MCF 10A (cell line): ENCODE measurements around the gene ZNF765. TPM values are rescaled to one million over a fixed set of nuclear protein-coding genes. Genes with fewer than 3 reads are reported as not detected.
"Not testable (repeated sequence)": the region's sequence is repeated elsewhere in the genome, so short reads cannot be mapped to it uniquely, and the experiment has no call there.

Experiments
- BruUV-seq: library from RNA; stranded (reverse); fragments of 400-500 nt; replicated peaks from 2 replicates; lab custom pipeline; 2021; lab: Mats Ljungman, UMichigan
- CTCF ChIA-PET: fragments of 300-600 bp; sonication (Branson Sonifier 250); formaldehyde crosslinking; extraction: SDS; loops from one replicate; lab custom pipeline; 2021; ENCODE audit warnings: antibody characterized with exemption, inconsistent platforms; lab: Yijun Ruan, JAX
- POLR2A ChIA-PET: fragments of 300-600, 350-650 bp; sonication (Branson Sonifier 250); formaldehyde crosslinking; extraction: SDS; loops from one replicate; lab custom pipeline; 2020; ENCODE audit warnings: antibody characterized with exemption, inconsistent platforms; lab: Yijun Ruan, JAX
- DNase-seq: peaks from one replicate; pipeline ENCODE4 v3.0.0-alpha.2; 2018; ENCODE audit not compliant: unreplicated experiment
- H3K27ac Mint-ChIP-seq: one replicate; pipeline ENCODE4 v1.8.0; 2022; ENCODE audit warnings: mild to moderate bottlenecking, low read depth, mixed read lengths; ENCODE audit not compliant: unreplicated experiment
- H3K27me3 Mint-ChIP-seq: one replicate; pipeline ENCODE4 v1.8.0; 2022; ENCODE audit warnings: mixed read lengths; ENCODE audit not compliant: insufficient read depth, unreplicated experiment
- H3K36me3 Mint-ChIP-seq: one replicate; pipeline ENCODE4 v1.8.0; 2022; ENCODE audit warnings: mild to moderate bottlenecking, moderate library complexity, mixed read lengths; ENCODE audit not compliant: insufficient read depth, unreplicated experiment
- H3K4me1 Mint-ChIP-seq: one replicate; pipeline ENCODE4 v1.8.0; 2022; ENCODE audit warnings: mixed read lengths; ENCODE audit not compliant: insufficient read depth, unreplicated experiment
- H3K4me3 Mint-ChIP-seq: one replicate; pipeline ENCODE4 v1.8.0; 2022; ENCODE audit warnings: mild to moderate bottlenecking, moderate library complexity, mixed read lengths; ENCODE audit not compliant: unreplicated experiment
- H3K9me3 Mint-ChIP-seq: one replicate; pipeline ENCODE4 v1.8.0; 2022; ENCODE audit warnings: mixed read lengths; ENCODE audit not compliant: unreplicated experiment
- CTCF ChIP-seq: fragments of 200-600 bp; IDR thresholded peaks from one replicate; pipeline ENCODE4 v1.8.0; 2022; ENCODE audit warnings: antibody characterized with exemption, mild to moderate bottlenecking; ENCODE audit not compliant: unreplicated experiment
- intact Hi-C: fragments of 100-400 bp; cut with micrococcal nuclease; formaldehyde crosslinking; loops from 2 replicates; pipeline ENCODE4 v1.14.1; 2022
- total RNA-seq: library from RNA; stranded (reverse); gene quantifications from 2 replicates; pipeline ENCODE4 v1.2.3, GENCODE V29; 2022

Gene ZNF765
- total RNA-seq, 1 experiment from 2014 or later: 5.0 TPM

- no peak for DNase-seq
- CTCF ChIA-PET: no interaction called here
- Mint-ChIP-seq H3K27ac (no peak overlapping the region), H3K4me1 (no peaks in the 10 kb centered on the region), H3K36me3 (peaks cover 52% of the 10 kb centered on the region), H3K4me3 (no peak overlapping the region), H3K9me3 (peaks cover 36% of the 10 kb centered on the region), H3K27me3 (no peaks in the 10 kb centered on the region)
- intact Hi-C loops: no loop called here
- TF ChIP-seq CTCF: no peak
- POLR2A ChIA-PET: interaction anchor here (0.5 kb wide), 1 partner anchor 650 kb away, joined by 3 read pairs; no protein-coding TSS in a partner anchor
- no TSS peak for BruUV-seq
Observed at GRCh38 chr19:53455828-53456227, 60.9 kb downstream of the ZNF765 start.

- CTCF ChIA-PET, H3K27me3 Mint-ChIP-seq, H3K4me1 Mint-ChIP-seq, H3K27ac Mint-ChIP-seq, H3K36me3 Mint-ChIP-seq, POLR2A ChIA-PET, BruUV-seq, DNase-seq, intact Hi-C loops, H3K4me3 Mint-ChIP-seq: not testable (repeated sequence)
- H3K9me3 Mint-ChIP-seq: peaks cover 44% of the 10 kb centered on the region
Observed at GRCh38 chr19:53460131-53460721, 65.3 kb downstream of the ZNF765 start.

GRCh38 chr19:53461866-53462265 lies 66.9 kb downstream of the ZNF765 start:
- POLR2A ChIA-PET: no interaction called here
- Mint-ChIP-seq H3K4me1 (no peaks in the 10 kb centered on the region), H3K27ac (no peak overlapping the region), H3K36me3 (no peaks in the 10 kb centered on the region), H3K4me3 (no peak overlapping the region), H3K27me3 (no peaks in the 10 kb centered on the region), H3K9me3 (peaks cover 27% of the 10 kb centered on the region)
- CTCF ChIA-PET: no interaction called here
- no peak for TF ChIP-seq CTCF
- no TSS peak for BruUV-seq
- intact Hi-C loops: no loop called here
- no peak for DNase-seq

- Mint-ChIP-seq H3K27ac (no peak overlapping the region), H3K36me3 (no peaks in the 10 kb centered on the region), H3K27me3 (no peaks in the 10 kb centered on the region), H3K4me3 (no peak overlapping the region), H3K4me1 (no peaks in the 10 kb centered on the region), H3K9me3 (peaks cover 22% of the 10 kb centered on the region)
- no peak for TF ChIP-seq CTCF
- no TSS peak for BruUV-seq
- CTCF ChIA-PET: no interaction called here
- POLR2A ChIA-PET: no interaction called here
- no peak for DNase-seq
- intact Hi-C loops: no loop called here
Observed at GRCh38 chr19:53462861-53463260, 67.9 kb downstream of the ZNF765 start.

GRCh38 chr19:53463263-53463662 lies 68.3 kb downstream of the ZNF765 start:
- H3K36me3 Mint-ChIP-seq: no peaks in the 10 kb centered on the region
- H3K27ac Mint-ChIP-seq: no peak overlapping the region
- no peaks in the 10 kb centered on the region for H3K27me3 Mint-ChIP-seq
- H3K4me3 Mint-ChIP-seq: no peak overlapping the region
- DNase-seq: no peak
- CTCF ChIA-PET: no interaction called here
- no peak for TF ChIP-seq CTCF
- BruUV-seq: no TSS peak
- intact Hi-C loops: no loop called here
- no peaks in the 10 kb centered on the region for H3K4me1 Mint-ChIP-seq
- POLR2A ChIA-PET: no interaction called here
- H3K9me3 Mint-ChIP-seq: peaks cover 20% of the 10 kb centered on the region
